ENCODE data around the gene BCAP29. TPM values are rescaled to one million over a fixed set of nuclear protein-coding genes. Genes with fewer than 3 reads are reported as not detected.
"Not testable (repeated sequence)": the region's sequence is repeated elsewhere in the genome, so short reads cannot be mapped to it uniquely, and the experiment has no call there.

Gene BCAP29
- polyA plus RNA-seq, 3 donors from 2014 or later: 29.9 to 65.7 (median 46.5) TPM

GRCh38 chr7:107615910-107616680 is 36.0 kb downstream of the BCAP29 start:
- no peak overlapping the region for H3K4me3 Mint-ChIP-seq
- no peaks in the 10 kb centered on the region for H3K4me1 Mint-ChIP-seq
- H3K36me3 Mint-ChIP-seq: peaks cover 12 to 26% (median 20%) of the 10 kb centered on the region in 3 donors
- no peak overlapping the region for H3K27ac Mint-ChIP-seq
- no peaks in the 10 kb centered on the region for H3K9me3 Mint-ChIP-seq
- H3K27me3 Mint-ChIP-seq (ENCODE audit: low read depth in 3 of 3): no peaks in the 10 kb centered on the region
- no peak for DNase-seq

GRCh38 chr7:107622429-107622828 is 42.4 kb downstream of the BCAP29 start:
- Mint-ChIP-seq H3K4me1 (no peaks in the 10 kb centered on the region), H3K27me3 (ENCODE audit: low read depth in 3 of 3) (no peaks in the 10 kb centered on the region), H3K9me3 (peaks cover 0 to 1% (median 0%) of the 10 kb centered on the region in 6 donors), H3K4me3 (no peak overlapping the region), H3K27ac (no peak overlapping the region), H3K36me3 (peaks cover 4 to 14% (median 7%) of the 10 kb centered on the region in 3 donors)
- no peak for DNase-seq

- H3K9me3 Mint-ChIP-seq: peaks cover 0 to 2% (median 0%) of the 10 kb centered on the region in 6 donors
- H3K36me3 Mint-ChIP-seq: peaks cover 7 to 17% (median 7%) of the 10 kb centered on the region in 3 donors
- no peaks in the 10 kb centered on the region for H3K27me3 Mint-ChIP-seq (ENCODE audit: low read depth in 3 of 3)
- no peak overlapping the region for H3K27ac Mint-ChIP-seq
- no peak overlapping the region for H3K4me3 Mint-ChIP-seq
- H3K4me1 Mint-ChIP-seq: no peaks in the 10 kb centered on the region
- DNase-seq: no peak
Observed at GRCh38 chr7:107622894-107623293, 42.8 kb downstream of the BCAP29 start.

- peaks cover 0 to 2% (median 0%) of the 10 kb centered on the region in 6 donors for H3K9me3 Mint-ChIP-seq
- peaks cover 7 to 39% (median 25%) of the 10 kb centered on the region in 3 donors for H3K36me3 Mint-ChIP-seq
- H3K27ac Mint-ChIP-seq: no peak overlapping the region
- no peak for DNase-seq
- H3K4me3 Mint-ChIP-seq: no peak overlapping the region
- H3K27me3 Mint-ChIP-seq (ENCODE audit: low read depth in 3 of 3): no peaks in the 10 kb centered on the region
- no peaks in the 10 kb centered on the region for H3K4me1 Mint-ChIP-seq
Observed at GRCh38 chr7:107627002-107627401, 47.0 kb downstream of the BCAP29 start.

GRCh38 chr7:107628461-107629064 is 48.5 kb downstream of the BCAP29 start:
- peaks cover 7 to 39% (median 32%) of the 10 kb centered on the region in 3 donors for H3K36me3 Mint-ChIP-seq
- H3K27me3 Mint-ChIP-seq (ENCODE audit: low read depth in 3 of 3): no peaks in the 10 kb centered on the region
- peaks cover 0 to 2% (median 0%) of the 10 kb centered on the region in 6 donors for H3K9me3 Mint-ChIP-seq
- no peak overlapping the region for H3K4me3 Mint-ChIP-seq
- DNase-seq: no peak
- no peak overlapping the region for H3K27ac Mint-ChIP-seq
- no peaks in the 10 kb centered on the region for H3K4me1 Mint-ChIP-seq

GRCh38 chr7:107630342-107630741 is 50.3 kb downstream of the BCAP29 start:
- Mint-ChIP-seq H3K4me3 (no peak overlapping the region), H3K27me3 (ENCODE audit: low read depth in 3 of 3) (peaks cover 0 to 2% (median 0%) of the 10 kb centered on the region in 3 donors), H3K27ac (no peak overlapping the region), H3K36me3 (peaks cover 4 to 34% (median 32%) of the 10 kb centered on the region in 3 donors), H3K9me3 (peaks cover 0 to 2% (median 0%) of the 10 kb centered on the region in 6 donors), H3K4me1 (no peaks in the 10 kb centered on the region)
- DNase-seq: no peak

GRCh38 chr7:107631588-107632491 is 51.8 kb downstream of the BCAP29 start:
- Mint-ChIP-seq H3K36me3 (peaks cover 4 to 32% (median 31%) of the 10 kb centered on the region in 3 donors), H3K4me3 (no peak overlapping the region), H3K27ac (peak overlapping the region in 1 of 6 donors; percentile 3), H3K9me3 (peaks cover 0 to 2% (median 0%) of the 10 kb centered on the region in 6 donors), H3K4me1 (no peaks in the 10 kb centered on the region), H3K27me3 (ENCODE audit: low read depth in 3 of 3) (peaks cover 0 to 4% (median 0%) of the 10 kb centered on the region in 3 donors)
- no peak for DNase-seq

- DNase-seq: no peak
- Mint-ChIP-seq H3K27me3 (ENCODE audit: low read depth in 3 of 3) (peaks cover 0 to 4% (median 2%) of the 10 kb centered on the region in 3 donors), H3K36me3 (peaks cover 0 to 29% (median 24%) of the 10 kb centered on the region in 3 donors), H3K4me1 (no peaks in the 10 kb centered on the region), H3K9me3 (no peaks in the 10 kb centered on the region), H3K4me3 (no peak overlapping the region), H3K27ac (no peak overlapping the region)
Observed at GRCh38 chr7:107632492-107632865, 52.4 kb downstream of the BCAP29 start.

GRCh38 chr7:107638594-107638993 is 58.5 kb downstream of the BCAP29 start:
- H3K27me3 Mint-ChIP-seq (ENCODE audit: low read depth in 3 of 3): peaks cover 0 to 7% (median 3%) of the 10 kb centered on the region in 3 donors
- H3K27ac Mint-ChIP-seq: no peak overlapping the region
- no peak for DNase-seq
- H3K4me3 Mint-ChIP-seq: no peak overlapping the region
- H3K4me1 Mint-ChIP-seq: peaks cover 10 to 12% of the 10 kb centered on the region in 2 donors
- H3K9me3 Mint-ChIP-seq: no peaks in the 10 kb centered on the region
- H3K36me3 Mint-ChIP-seq: no peaks in the 10 kb centered on the region

GRCh38 chr7:107639070-107639469 is 59.0 kb downstream of the BCAP29 start:
- H3K36me3 Mint-ChIP-seq; H3K27me3 Mint-ChIP-seq (ENCODE audit: low read depth in 3 of 3); H3K4me3 Mint-ChIP-seq; H3K9me3 Mint-ChIP-seq; DNase-seq; H3K27ac Mint-ChIP-seq: not testable (repeated sequence)
- H3K4me1 Mint-ChIP-seq: peaks cover 10 to 12% of the 10 kb centered on the region in 2 donors

GRCh38 chr7:107641676-107642075 is 61.6 kb downstream of the BCAP29 start:
- H3K27ac Mint-ChIP-seq: no peak overlapping the region
- no peak for DNase-seq
- H3K4me3 Mint-ChIP-seq: no peak overlapping the region
- H3K9me3 Mint-ChIP-seq: peaks cover 0 to 7% (median 0%) of the 10 kb centered on the region in 6 donors
- H3K36me3 Mint-ChIP-seq: peaks cover 0 to 4% (median 0%) of the 10 kb centered on the region in 3 donors
- peaks cover 10 to 12% of the 10 kb centered on the region in 2 donors for H3K4me1 Mint-ChIP-seq
- peaks cover 0 to 6% (median 3%) of the 10 kb centered on the region in 3 donors for H3K27me3 Mint-ChIP-seq (ENCODE audit: low read depth in 3 of 3)

GRCh38 chr7:107642501-107642900 is 62.5 kb downstream of the BCAP29 start:
- no peak overlapping the region for H3K27ac Mint-ChIP-seq
- H3K4me3 Mint-ChIP-seq: no peak overlapping the region
- H3K27me3 Mint-ChIP-seq (ENCODE audit: low read depth in 3 of 3): peaks cover 1 to 6% (median 3%) of the 10 kb centered on the region in 3 donors
- H3K36me3 Mint-ChIP-seq: peaks cover 0 to 4% (median 0%) of the 10 kb centered on the region in 3 donors
- no peak for DNase-seq
- peaks cover 0 to 7% (median 0%) of the 10 kb centered on the region in 6 donors for H3K9me3 Mint-ChIP-seq
- peaks cover 10 to 12% of the 10 kb centered on the region in 2 donors for H3K4me1 Mint-ChIP-seq

- H3K27me3 Mint-ChIP-seq (ENCODE audit: low read depth in 3 of 3): peaks cover 0 to 6% (median 3%) of the 10 kb centered on the region in 3 donors
- H3K4me1 Mint-ChIP-seq: peaks cover 5 to 6% of the 10 kb centered on the region in 2 donors
- no peak overlapping the region for H3K4me3 Mint-ChIP-seq
- H3K9me3 Mint-ChIP-seq: peaks cover 0 to 7% (median 0%) of the 10 kb centered on the region in 6 donors
- DNase-seq: no peak
- H3K27ac Mint-ChIP-seq: no peak overlapping the region
- peaks cover 0 to 4% (median 0%) of the 10 kb centered on the region in 3 donors for H3K36me3 Mint-ChIP-seq
Observed at GRCh38 chr7:107643407-107643806, 63.4 kb downstream of the BCAP29 start.
